T47D (cell line): Measurements from ENCODE around the gene GNG12.

Experiments used
- DNase-seq, 2 experiments: peaks; one replicate each; pipeline versions ENCODE4 v3.0.0 to v3.0.0-alpha.2; 2011 to 2012; ENCODE audit warnings: low read depth in 1 of 2, low spot score in 1 of 2
- JUND ChIP-seq: IDR thresholded peaks from 2 replicates; pipeline ENCODE4 v1.6.1; 2012; ENCODE audit warnings: low read depth
- in situ Hi-C: cut with HindIII; loops from 2 replicates; pipeline ENCODE4 v1.10.0; 2016; ENCODE audit warnings: low sequenced_read_pairs, low pct_unique_long_range_greater_than_20kb

Gene GNG12

GRCh38 chr1:67801903-67802302 lies 31.4 kb downstream of the GNG12 start:
- DNase-seq = no peak
- no peak for TF ChIP-seq JUND
- in situ Hi-C loops = no loop called here

- DNase-seq = no peak
- in situ Hi-C loops = no loop called here
- no peak for TF ChIP-seq JUND
These were observed 37.9 kb downstream of the GNG12 start for GRCh38 chr1:67795179-67795912.

- no peak for TF ChIP-seq JUND
- DNase-seq = no peak
- in situ Hi-C loops = no loop called here
These were observed 39.7 kb downstream of the GNG12 start for GRCh38 chr1:67793562-67793961.

GRCh38 chr1:67792741-67793458 lies 40.4 kb downstream of the GNG12 start:
- DNase-seq = no peak
- TF ChIP-seq JUND = no peak
- in situ Hi-C loops = no loop called here

- in situ Hi-C loops = no loop called here
- TF ChIP-seq JUND = no peak
- DNase-seq = peak in 1 of 2 experiments; percentile 57
These were observed 41.2 kb downstream of the GNG12 start for GRCh38 chr1:67792103-67792502.

- no peak for TF ChIP-seq JUND
- no peak for DNase-seq
- in situ Hi-C loops = no loop called here
These were observed 41.6 kb downstream of the GNG12 start for GRCh38 chr1:67791686-67792085.

- in situ Hi-C loops = no loop called here
- no peak for TF ChIP-seq JUND
- no peak for DNase-seq
These were observed 42.0 kb downstream of the GNG12 start for GRCh38 chr1:67791261-67791660.

GRCh38 chr1:67790201-67790692 lies 43.0 kb downstream of the GNG12 start:
- in situ Hi-C loops = no loop called here
- TF ChIP-seq JUND = no peak
- no peak for DNase-seq

GRCh38 chr1:67789551-67789950 lies 43.7 kb downstream of the GNG12 start:
- DNase-seq = no peak
- in situ Hi-C loops = no loop called here
- TF ChIP-seq JUND = no peak

- no peak for TF ChIP-seq JUND
- in situ Hi-C loops = no loop called here
- DNase-seq = no peak
These were observed 44.4 kb downstream of the GNG12 start for GRCh38 chr1:67788904-67789303.

- no peak for TF ChIP-seq JUND
These were observed 45.0 kb downstream of the GNG12 start for GRCh38 chr1:67788238-67788790.

GRCh38 chr1:67787746-67788145 lies 45.5 kb downstream of the GNG12 start:
- in situ Hi-C loops = no loop called here
- no peak for TF ChIP-seq JUND
- no peak for DNase-seq

More at GRCh38 chr1:67788238-67788790, 45.0 kb downstream of the GNG12 start:
- in situ Hi-C loops = no loop called here
- DNase-seq = no peak
